IMR-90 (cell line): Measurements from ENCODE around the gene UMODL1. TPM values are rescaled to one million over a fixed set of nuclear protein-coding genes. Genes with fewer than 3 reads are reported as not detected.
A peak's percentile ranks its signal among the peaks of the same experiment; 100 is the strongest.

Experiments used
- ATAC-seq: fragments of 200-7000 bp; cut with Tn5 transposase; 2 replicates; pipeline ENCODE4 v1.9.1; 2020; ENCODE audit warnings: low read depth, mild to moderate bottlenecking, moderate library complexity
- BruUV-seq: library from RNA; stranded (reverse); fragments of 400-500 nt; replicated peaks from 2 replicates; lab custom pipeline; 2021; lab: Mats Ljungman, UMichigan
- CTCF ChIA-PET: fragments of 300-600 bp; formaldehyde crosslinking; extraction: SDS; loops from one replicate; lab custom pipeline; 2021; ENCODE audit warnings: antibody characterized with exemption; lab: Yijun Ruan, JAX
- POLR2A ChIA-PET: fragments of 300-600 bp; sonication (Branson Sonifier 250); formaldehyde crosslinking; loops from one replicate; lab custom pipeline; 2022; ENCODE audit warnings: antibody characterized with exemption; ENCODE audit not compliant: unreplicated experiment; lab: Charles Lee
- DNase-seq: peaks from one replicate; pipeline ENCODE4 v3.0.0; 2013
- H2AFZ ChIP-seq: replicated peaks from 2 replicates; pipeline ENCODE3; 2013; ENCODE audit warnings: low read length, mild to moderate bottlenecking; ENCODE audit not compliant: poor library complexity
- H2AK5ac ChIP-seq: 2 replicates; pipeline ENCODE4 v1.6.1; 2013; ENCODE audit warnings: low read depth, low read length, inconsistent platforms
- H2AK9ac ChIP-seq: replicated peaks from 2 replicates; pipeline ENCODE3; 2013; ENCODE audit warnings: mild to moderate bottlenecking, low read depth, low read length, moderate library complexity; ENCODE audit not compliant: poor library complexity
- H2BK120ac ChIP-seq: 2 replicates; pipeline ENCODE4 v1.6.1; 2013; ENCODE audit warnings: low read depth, low read length, inconsistent platforms
- H2BK15ac ChIP-seq: 3 replicates; pipeline ENCODE4 v1.6.1; 2013; ENCODE audit warnings: low read depth, low read length, inconsistent platforms
- H2BK20ac ChIP-seq: 2 replicates; pipeline ENCODE4 v1.6.1; 2013; ENCODE audit warnings: low read depth, mild to moderate bottlenecking, inconsistent platforms, low read length, moderate library complexity
- H2BK5ac ChIP-seq: 2 replicates; pipeline ENCODE4 v1.6.1; 2013; ENCODE audit warnings: mild to moderate bottlenecking, low read depth, low read length, inconsistent platforms; ENCODE audit not compliant: poor library complexity, severe bottlenecking
- H3K14ac ChIP-seq: replicated peaks from 2 replicates; pipeline ENCODE4 v1.6.1; 2013; ENCODE audit warnings: low read depth, low read length, inconsistent platforms
- H3K18ac ChIP-seq: 2 replicates; pipeline ENCODE4 v1.6.1; 2013; ENCODE audit warnings: low read depth, low read length, control low read depth
- H3K23ac ChIP-seq: 2 replicates; pipeline ENCODE4 v1.6.1; 2013; ENCODE audit warnings: low read depth, low read length, inconsistent platforms
- H3K27ac ChIP-seq: 2 replicates; pipeline ENCODE4 v1.5.1; 2013; ENCODE audit warnings: mild to moderate bottlenecking, control low read depth, low read length; ENCODE audit not compliant: insufficient read depth
- H3K27me3 ChIP-seq: 2 replicates; pipeline ENCODE4 v1.6.1; 2013; ENCODE audit warnings: low read length; ENCODE audit not compliant: control insufficient read depth, insufficient read depth
- H3K36me3 ChIP-seq: 2 replicates; pipeline ENCODE4 v1.6.1; 2013; ENCODE audit warnings: low read length, mixed read lengths; ENCODE audit not compliant: control insufficient read depth, insufficient read depth
- H3K4ac ChIP-seq: 2 replicates; pipeline ENCODE4 v1.6.1; 2013; ENCODE audit warnings: low read depth, low read length, inconsistent platforms
- H3K4me1 ChIP-seq: 2 replicates; pipeline ENCODE4 v1.6.1; 2013; ENCODE audit warnings: low read length, mixed read lengths; ENCODE audit not compliant: control insufficient read depth, insufficient read depth
- H3K4me2 ChIP-seq: 2 replicates; pipeline ENCODE4 v1.6.1; 2013; ENCODE audit warnings: low read depth, mild to moderate bottlenecking, control low read depth, low read length, moderate library complexity
- H3K4me3 ChIP-seq: 2 replicates; pipeline ENCODE4 v1.5.1; 2013; ENCODE audit warnings: low read depth, mild to moderate bottlenecking, control low read depth, low read length, moderate library complexity; ENCODE audit not compliant: insufficient read depth
- H3K56ac ChIP-seq: 2 replicates; pipeline ENCODE4 v1.6.1; 2013; ENCODE audit warnings: low read length, inconsistent platforms; ENCODE audit not compliant: insufficient read depth; ENCODE audit errors: extremely low read depth
- H3K79me1 ChIP-seq, 2 experiments: 2 replicates each; pipeline ENCODE4 v1.6.1; 2013; ENCODE audit warnings: low read length in 2 of 2, inconsistent platforms in 1 of 2, low read depth in 1 of 2
- H3K9ac ChIP-seq: 2 replicates; pipeline ENCODE4 v1.6.1; 2013; ENCODE audit warnings: low read depth, low read length, control low read depth
- H3K9me1 ChIP-seq: 2 replicates; pipeline ENCODE4 v1.6.1; 2013; ENCODE audit warnings: low read length, inconsistent platforms; ENCODE audit not compliant: insufficient read depth
- H3K9me3 ChIP-seq: 2 replicates; pipeline ENCODE4 v1.6.1; 2013; ENCODE audit warnings: low read length; ENCODE audit not compliant: control insufficient read depth, insufficient read depth
- H4K20me1 ChIP-seq: 2 replicates; pipeline ENCODE4 v1.6.1; 2013; ENCODE audit warnings: low read length, inconsistent platforms; ENCODE audit not compliant: insufficient read depth
- H4K5ac ChIP-seq: 2 replicates; pipeline ENCODE4 v1.6.1; 2013; ENCODE audit warnings: mild to moderate bottlenecking, low read depth, low read length, control low read depth
- H4K8ac ChIP-seq, 2 experiments: 2 replicates each; pipeline ENCODE4 v1.6.1; 2013; ENCODE audit warnings: low read depth in 2 of 2, low read length in 2 of 2, control low read depth in 1 of 2, inconsistent platforms in 1 of 2
- H4K91ac ChIP-seq: 2 replicates; pipeline ENCODE4 v1.6.1; 2013; ENCODE audit warnings: low read depth, low read length, inconsistent platforms; ENCODE audit not compliant: insufficient read depth
- CEBPB ChIP-seq: IDR thresholded peaks from 2 replicates; pipeline ENCODE4 v1.6.1; 2012; ENCODE audit warnings: low read depth, low read length, improper control_type of control experiment
- MAFK ChIP-seq: IDR thresholded peaks from 2 replicates; pipeline ENCODE4 v1.6.1; 2012; ENCODE audit warnings: low read depth, low read length, improper control_type of control experiment
- MAZ ChIP-seq: IDR thresholded peaks from 2 replicates; pipeline ENCODE4 v1.6.1; 2012; ENCODE audit warnings: low read depth, mild to moderate bottlenecking, low read length, improper control_type of control experiment, moderate library complexity, borderline replicate concordance
- NFE2L2 ChIP-seq: fragments of 150-350 bp; IDR thresholded peaks from 2 replicates; pipeline ENCODE4 v1.6.1; 2016; ENCODE audit warnings: low read depth, mild to moderate bottlenecking, low read length
- POLR2A ChIP-seq: IDR thresholded peaks from 2 replicates; pipeline ENCODE4 v1.6.1; 2012; ENCODE audit warnings: mild to moderate bottlenecking, low read depth, low read length
- SMC3 ChIP-seq: fragments of 150-350 bp; IDR thresholded peaks from 2 replicates; pipeline ENCODE4 v1.6.1; 2016; ENCODE audit warnings: low read depth, mild to moderate bottlenecking, antibody characterized with exemption, low read length, moderate library complexity
- WGBS, 2 experiments: methylation state at CpG; one replicate each; pipeline versions ENCODE4 v1.1.5 to v1.1.7; 2013; ENCODE audit warnings: missing lambda C conversion rate in 2 of 2; ENCODE audit not compliant: insufficient read length in 1 of 2; ENCODE audit errors: extremely low coverage in 2 of 2; 5-methylcytosine and 5-hydroxymethylcytosine counted together
- dilution Hi-C: fragments of 300-500 bp; cut with HindIII; formaldehyde crosslinking; loops from one replicate; pipeline ENCODE4 v1.14.3; 2018; ENCODE audit warnings: low sequenced_read_pairs; ENCODE audit not compliant: unreplicated experiment
- in situ Hi-C: fragments of 300-500 bp; cut with MboI; formaldehyde crosslinking; loops from 3 replicates; pipeline ENCODE4 v1.14.3; 2019; ENCODE audit warnings: low sequenced_read_pairs, inconsistent platforms, mixed read lengths
- intact Hi-C: fragments of 100-400 bp; cut with micrococcal nuclease; formaldehyde crosslinking; loops from 2 replicates; pipeline ENCODE4 v1.10.0; 2022
- polyA plus RNA-seq, 3 experiments: library from polyadenylated mRNA; depleted of rRNA; stranded (reverse); fragments of >200 nt; gene quantifications; 2 replicates each; pipeline ENCODE4 v1.2.3, GENCODE V29; 2012; ENCODE audit warnings: low replicate concordance in 1 of 3
- total RNA-seq: library from RNA; depleted of rRNA; stranded (reverse); fragments of >200 nt; gene quantifications from 2 replicates; pipeline ENCODE4 v1.2.3, GENCODE V29; 2012

The UMODL1 gene
- total and polyA plus RNA-seq, 2 of the 4 experiments (the other 2 are of a cell fraction), result 0.02 TPM; not detected in 1

DNA sequence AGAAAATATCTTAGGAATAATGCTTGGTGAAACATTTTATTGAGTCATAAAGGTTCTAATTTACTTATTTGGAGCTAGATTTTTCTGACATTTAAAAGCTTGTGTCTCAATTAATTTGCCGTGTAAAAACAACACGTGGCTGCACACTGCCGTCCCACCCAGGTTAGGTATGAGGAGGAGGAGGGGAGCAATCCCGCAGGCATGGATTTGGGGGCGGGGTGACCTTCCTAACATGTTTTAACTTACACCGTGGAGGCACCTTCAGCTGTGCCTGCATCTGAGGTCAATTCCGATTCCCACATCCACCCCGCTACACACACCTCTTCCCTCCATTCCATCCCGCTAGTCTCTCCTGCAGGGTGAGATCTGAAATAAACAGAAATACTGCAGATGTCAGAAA lies 28.5 kb upstream of the UMODL1 start:
- CTCF ChIA-PET, result no interaction called here
- H4K5ac ChIP-seq, result no peak overlapping the region
- H3K9ac ChIP-seq, result no peak overlapping the region
- H3K9me3 ChIP-seq, result no peaks in the 10 kb centered on the region; the same call in 1 of the 2 replicates
- no peak overlapping the region for H3K18ac ChIP-seq
- peaks cover 19% of the 10 kb centered on the region for H3K9me1 ChIP-seq
- no peak overlapping the region for H3K27ac ChIP-seq
- 80% methylated on average over 1 of the region's 9 CpGs; no CpG with 5 or more reads in 1 of the 2 experiments for WGBS, 2 experiments
- ATAC-seq, result no peak
- peak overlapping the region; percentile 37; the same call in 1 of the 2 replicates for H3K14ac ChIP-seq
- H3K4me2 ChIP-seq, result no peak overlapping the region; the same call in 1 of the 2 replicates
- H3K36me3 ChIP-seq, result no peaks in the 10 kb centered on the region
- peaks cover 0 to 3% of the 10 kb centered on the region in 2 experiments; a peak in 2 of 4 replicates for H3K79me1 ChIP-seq
- no TSS peak for BruUV-seq
- no peak overlapping the region for H3K23ac ChIP-seq
- DNase-seq, result no peak
- dilution Hi-C loops (no loop called here), in situ Hi-C loops (no loop called here), intact Hi-C loops (no loop called here)
- no peak overlapping the region for H3K56ac ChIP-seq
- peaks cover 29% of the 10 kb centered on the region for H3K4me1 ChIP-seq
- TF ChIP-seq MAFK (no peak), POLR2A (0 out of 2 replicates have a peak, but pooled peaks have one; percentile 24), SMC3 (no peak), NFE2L2 (no peak), MAZ (no peak), CEBPB (no peak)
- peak overlapping the region; percentile 82 for H2BK20ac ChIP-seq
- peak overlapping the region; percentile 79 for H3K4ac ChIP-seq
- peak overlapping the region; percentile 71 for H2BK120ac ChIP-seq
- POLR2A ChIA-PET, result interaction anchor here (0.6 kb wide), 1 partner anchor 1971 kb away, joined by 9 read pairs; no protein-coding TSS in a partner anchor
- H4K91ac ChIP-seq, result peak overlapping the region; percentile 55
- no peak overlapping the region for H3K4me3 ChIP-seq
- no peak overlapping the region for H2BK5ac ChIP-seq
- peak overlapping the region; percentile 87; the same call in 2 of the 3 replicates for H2BK15ac ChIP-seq
- H2AFZ ChIP-seq, result peak overlapping the region; percentile 18
- peak overlapping the region; percentile 10 to 75; a peak in 2 of 4 replicates for H4K8ac ChIP-seq
- peak overlapping the region; percentile 93 for H2AK5ac ChIP-seq
- no peaks in the 10 kb centered on the region for H3K27me3 ChIP-seq
- H4K20me1 ChIP-seq, result no peaks in the 10 kb centered on the region
- no peak overlapping the region for H2AK9ac ChIP-seq
